Central memory CD8-positive, alpha-beta T cell (primary cell): ENCODE data around the gene SAG.

Experiments
- ATAC-seq: fragments of 150-1000 bp; cut with Tn5 transposase; replicated peaks from 2 replicates; pipeline ENCODE4 v1.10.0; 2022; ENCODE audit warnings: mild to moderate bottlenecking, moderate FRiP score, moderate number of reproducible peaks; ENCODE audit not compliant: poor library complexity, severe bottlenecking; ENCODE audit errors: extremely low read depth
- DNase-seq, 2 donors: peaks; one replicate each; pipeline ENCODE4 v3.0.0; 2021; ENCODE audit warnings: low spot score in 2 of 2
- H3K27ac Mint-ChIP-seq: one replicate; pipeline ENCODE4 v1.8.0; 2022; ENCODE audit warnings: low read depth, mild to moderate bottlenecking, moderate library complexity, mixed read lengths
- H3K27me3 Mint-ChIP-seq: one replicate; pipeline ENCODE4 v1.8.0; 2022; ENCODE audit warnings: mixed read lengths
- H3K36me3 Mint-ChIP-seq: one replicate; pipeline ENCODE4 v1.8.0; 2022; ENCODE audit warnings: mild to moderate bottlenecking, moderate library complexity, mixed read lengths; ENCODE audit not compliant: insufficient read depth
- H3K4me1 Mint-ChIP-seq: one replicate; pipeline ENCODE4 v1.8.0; 2022; ENCODE audit warnings: mixed read lengths
- H3K4me3 Mint-ChIP-seq: one replicate; pipeline ENCODE4 v1.8.0; 2022; ENCODE audit warnings: mild to moderate bottlenecking, moderate library complexity, mixed read lengths
- H3K9me3 Mint-ChIP-seq: one replicate; pipeline ENCODE4 v1.8.0; 2022; ENCODE audit warnings: mixed read lengths

Gene SAG

GRCh38 chr2:233295891-233296290 lies 11.7 kb upstream of the SAG start:
- Mint-ChIP-seq H3K4me1 (peaks cover 9% of the 10 kb centered on the region), H3K9me3 (no peaks in the 10 kb centered on the region), H3K27ac (no peak overlapping the region), H3K36me3 (peaks cover 50% of the 10 kb centered on the region), H3K27me3 (no peaks in the 10 kb centered on the region), H3K4me3 (no peak overlapping the region)
- ATAC-seq: no peak
- no peak for DNase-seq

DNA sequence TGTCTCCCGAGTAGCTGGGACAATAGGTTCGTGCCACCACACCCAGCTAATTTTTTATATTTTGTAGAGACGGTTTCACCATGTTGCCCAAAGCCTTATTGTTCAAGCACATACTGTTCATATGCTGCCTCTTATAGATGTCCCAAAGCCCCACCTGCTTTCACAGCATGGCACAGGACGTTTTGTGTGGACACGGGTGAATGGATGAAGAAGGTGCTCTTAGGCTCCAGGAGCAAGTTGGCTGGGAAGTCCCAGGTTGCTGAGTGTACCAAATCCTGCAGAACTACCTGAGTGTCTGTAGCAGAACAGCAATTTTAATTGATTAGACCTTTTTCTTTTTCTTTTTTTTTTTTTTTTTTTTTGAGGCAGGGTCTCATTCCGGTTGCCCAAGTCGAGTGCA lies 10.5 kb upstream of the SAG start:
- H3K27ac Mint-ChIP-seq: no peak overlapping the region
- H3K9me3 Mint-ChIP-seq: no peaks in the 10 kb centered on the region
- no peak overlapping the region for H3K4me3 Mint-ChIP-seq
- DNase-seq (no peak), ATAC-seq (no peak)
- no peaks in the 10 kb centered on the region for H3K27me3 Mint-ChIP-seq
- peaks cover 38% of the 10 kb centered on the region for H3K36me3 Mint-ChIP-seq
- H3K4me1 Mint-ChIP-seq: peaks cover 9% of the 10 kb centered on the region

- peaks cover 6% of the 10 kb centered on the region for H3K36me3 Mint-ChIP-seq
- no peak overlapping the region for H3K4me3 Mint-ChIP-seq
- H3K27me3 Mint-ChIP-seq: no peaks in the 10 kb centered on the region
- H3K9me3 Mint-ChIP-seq: no peaks in the 10 kb centered on the region
- H3K27ac Mint-ChIP-seq: no peak overlapping the region
- no peak for DNase-seq
- H3K4me1 Mint-ChIP-seq: no peaks in the 10 kb centered on the region
- ATAC-seq: no peak
Measured at GRCh38 chr2:233300401-233300800, 7.2 kb upstream of the SAG start.

DNA sequence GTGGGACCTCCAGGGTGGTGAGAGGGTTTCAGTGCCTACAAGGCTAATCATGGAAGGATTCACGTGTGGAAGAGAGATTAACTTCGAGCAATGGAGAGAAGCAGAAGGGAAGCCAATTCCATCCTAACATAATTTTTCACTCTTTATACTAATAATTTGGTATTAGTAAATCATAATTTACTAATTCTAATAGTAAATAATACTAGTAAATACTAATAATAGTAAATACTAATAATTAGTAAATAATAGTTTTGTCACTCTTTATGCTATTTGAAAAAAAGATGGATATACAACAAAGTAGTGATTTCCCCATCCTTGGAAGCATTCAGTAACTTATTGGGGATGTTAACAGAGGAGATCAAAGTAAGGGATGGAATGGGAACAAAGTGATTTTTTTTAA lies 6.4 kb upstream of the SAG start:
- no peak overlapping the region for H3K27ac Mint-ChIP-seq
- DNase-seq (no peak), ATAC-seq (no peak)
- peaks cover 2% of the 10 kb centered on the region for H3K36me3 Mint-ChIP-seq
- H3K27me3 Mint-ChIP-seq: no peaks in the 10 kb centered on the region
- H3K4me1 Mint-ChIP-seq: no peaks in the 10 kb centered on the region
- no peak overlapping the region for H3K4me3 Mint-ChIP-seq
- H3K9me3 Mint-ChIP-seq: no peaks in the 10 kb centered on the region

DNA sequence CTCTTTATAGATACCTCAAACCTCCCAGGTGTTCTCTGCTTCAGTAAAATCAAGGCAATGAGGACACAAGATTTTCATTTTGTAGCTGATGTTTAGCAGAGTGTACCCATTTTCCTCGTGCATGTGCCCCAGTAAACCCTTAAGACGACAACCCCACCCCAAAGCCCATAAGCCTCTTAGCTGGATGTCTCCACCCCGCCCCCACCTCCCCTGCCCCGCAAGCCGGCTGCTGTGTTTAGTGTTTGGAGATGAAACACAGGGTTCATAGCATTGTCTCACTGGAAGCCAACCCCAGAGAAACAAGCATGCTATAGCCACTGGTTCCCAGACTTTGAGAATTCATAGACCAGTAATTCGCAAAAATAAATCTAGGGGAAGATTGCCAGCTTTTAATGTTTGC lies 5.8 kb upstream of the SAG start:
- no peaks in the 10 kb centered on the region for H3K4me1 Mint-ChIP-seq
- H3K27ac Mint-ChIP-seq: no peak overlapping the region
- no peaks in the 10 kb centered on the region for H3K27me3 Mint-ChIP-seq
- H3K9me3 Mint-ChIP-seq: no peaks in the 10 kb centered on the region
- no peak for ATAC-seq
- peaks cover 2% of the 10 kb centered on the region for H3K36me3 Mint-ChIP-seq
- no peak for DNase-seq
- H3K4me3 Mint-ChIP-seq: no peak overlapping the region

DNA sequence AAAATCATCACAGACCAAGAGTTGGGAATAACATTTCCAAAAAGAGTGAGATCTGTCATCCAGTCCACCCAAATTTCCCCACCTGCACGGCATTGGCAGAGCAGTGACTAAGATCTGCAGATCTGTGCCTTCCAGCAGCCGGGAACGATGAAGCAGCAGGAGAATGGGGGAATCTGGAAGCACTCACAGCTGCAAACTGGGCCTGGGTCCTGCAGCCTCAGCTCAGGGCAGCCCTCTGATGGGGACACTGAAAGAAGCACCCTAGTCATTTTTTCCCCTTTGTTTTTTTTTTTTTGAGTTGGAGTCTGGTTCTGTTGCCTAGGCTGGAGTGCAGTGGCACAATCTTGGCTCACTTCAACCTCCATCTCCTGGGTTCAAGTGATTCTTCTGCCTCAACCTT lies 4.4 kb upstream of the SAG start:
- DNase-seq (no peak), ATAC-seq (no peak)
- H3K36me3 Mint-ChIP-seq: no peaks in the 10 kb centered on the region
- no peaks in the 10 kb centered on the region for H3K9me3 Mint-ChIP-seq
- H3K4me1 Mint-ChIP-seq: no peaks in the 10 kb centered on the region
- no peak overlapping the region for H3K27ac Mint-ChIP-seq
- no peak overlapping the region for H3K4me3 Mint-ChIP-seq
- H3K27me3 Mint-ChIP-seq: no peaks in the 10 kb centered on the region

GRCh38 chr2:233311241-233311926 lies 3.8 kb downstream of the SAG start:
- no peak for ATAC-seq
- no peaks in the 10 kb centered on the region for H3K9me3 Mint-ChIP-seq
- DNase-seq: no peak
- no peak overlapping the region for H3K27ac Mint-ChIP-seq
- peaks cover 2% of the 10 kb centered on the region for H3K36me3 Mint-ChIP-seq
- H3K4me1 Mint-ChIP-seq: peaks cover 14% of the 10 kb centered on the region
- H3K4me3 Mint-ChIP-seq: no peak overlapping the region
- no peaks in the 10 kb centered on the region for H3K27me3 Mint-ChIP-seq

GRCh38 chr2:233312874-233313273 lies 5.3 kb downstream of the SAG start:
- Mint-ChIP-seq H3K36me3 (peaks cover 2% of the 10 kb centered on the region), H3K4me3 (no peak overlapping the region), H3K27ac (no peak overlapping the region), H3K27me3 (no peaks in the 10 kb centered on the region), H3K9me3 (no peaks in the 10 kb centered on the region), H3K4me1 (peaks cover 14% of the 10 kb centered on the region)
- DNase-seq (no peak), ATAC-seq (no peak)

- ATAC-seq: no peak
- peaks cover 14% of the 10 kb centered on the region for H3K4me1 Mint-ChIP-seq
- DNase-seq: no peak
- H3K27ac Mint-ChIP-seq: no peak overlapping the region
- peaks cover 7% of the 10 kb centered on the region for H3K27me3 Mint-ChIP-seq
- H3K4me3 Mint-ChIP-seq: no peak overlapping the region
- H3K9me3 Mint-ChIP-seq: no peaks in the 10 kb centered on the region
- H3K36me3 Mint-ChIP-seq: peaks cover 4% of the 10 kb centered on the region
Measured at GRCh38 chr2:233314180-233314925, 6.7 kb downstream of the SAG start.

- H3K36me3 Mint-ChIP-seq: peaks cover 2% of the 10 kb centered on the region
- peaks cover 7% of the 10 kb centered on the region for H3K27me3 Mint-ChIP-seq
- ATAC-seq (no peak), DNase-seq (no peak)
- H3K4me1 Mint-ChIP-seq: peaks cover 13% of the 10 kb centered on the region
- no peak overlapping the region for H3K27ac Mint-ChIP-seq
- H3K4me3 Mint-ChIP-seq: no peak overlapping the region
- no peaks in the 10 kb centered on the region for H3K9me3 Mint-ChIP-seq
Measured at GRCh38 chr2:233317196-233317943, 9.8 kb downstream of the SAG start.

DNA sequence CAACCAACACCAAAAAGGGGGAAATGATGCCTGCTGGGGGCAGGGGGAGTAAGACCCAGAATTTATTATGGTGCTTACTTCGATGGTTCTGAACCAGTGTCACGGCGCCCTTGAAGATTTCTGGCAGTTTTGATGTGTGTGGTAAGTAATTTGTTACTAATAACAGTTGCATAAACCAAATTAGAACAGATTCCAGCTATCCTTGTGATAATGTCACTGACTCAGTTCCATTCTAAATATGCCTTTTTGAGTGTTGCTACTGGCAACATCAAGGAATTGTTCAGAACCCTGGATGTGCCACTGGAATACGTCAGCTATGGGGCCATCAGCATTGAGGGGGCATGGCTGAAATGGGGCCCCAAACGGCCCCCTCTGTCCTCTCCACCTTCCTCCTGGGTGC lies 11.6 kb downstream of the SAG start:
- Mint-ChIP-seq H3K27ac (no peak overlapping the region), H3K4me1 (peaks cover 6% of the 10 kb centered on the region), H3K4me3 (no peak overlapping the region), H3K36me3 (peaks cover 2% of the 10 kb centered on the region), H3K27me3 (peaks cover 7% of the 10 kb centered on the region), H3K9me3 (no peaks in the 10 kb centered on the region)
- ATAC-seq (no peak), DNase-seq (no peak)

- H3K27me3 Mint-ChIP-seq: peaks cover 7% of the 10 kb centered on the region
- DNase-seq: no peak
- peaks cover 2% of the 10 kb centered on the region for H3K36me3 Mint-ChIP-seq
- no peak overlapping the region for H3K4me3 Mint-ChIP-seq
- H3K9me3 Mint-ChIP-seq: no peaks in the 10 kb centered on the region
- no peak for ATAC-seq
- no peak overlapping the region for H3K27ac Mint-ChIP-seq
- peaks cover 6% of the 10 kb centered on the region for H3K4me1 Mint-ChIP-seq
Measured at GRCh38 chr2:233320470-233320869, 12.9 kb downstream of the SAG start.

DNA sequence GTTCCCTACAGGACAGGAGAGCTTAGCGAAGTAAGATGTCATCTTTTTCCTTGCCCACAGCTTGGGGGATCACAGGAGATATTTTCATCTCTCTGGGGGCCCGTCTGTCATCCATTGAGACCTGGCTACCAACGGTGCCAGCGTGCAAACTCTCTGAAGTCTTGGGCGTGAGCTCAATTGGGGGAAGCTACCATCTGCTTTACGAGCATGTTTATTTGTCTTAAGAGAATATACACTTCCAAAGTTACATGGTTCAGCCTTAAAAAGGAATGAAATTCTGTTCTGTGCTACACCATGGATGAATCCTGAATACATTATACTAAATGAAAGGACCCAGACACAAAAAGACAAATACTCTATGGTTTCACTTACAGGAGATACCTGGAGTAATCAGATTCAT lies 13.6 kb downstream of the SAG start:
- peaks cover 6% of the 10 kb centered on the region for H3K4me1 Mint-ChIP-seq

More for the DNA sequence above, 13.6 kb downstream of the SAG start:
- ATAC-seq (no peak), DNase-seq (no peak)
- Mint-ChIP-seq H3K36me3 (peaks cover 4% of the 10 kb centered on the region), H3K27me3 (peaks cover 7% of the 10 kb centered on the region), H3K27ac (no peak overlapping the region), H3K9me3 (no peaks in the 10 kb centered on the region), H3K4me3 (no peak overlapping the region)
